ENCODE results near the gene ANXA6. TPM values are rescaled to one million over a fixed set of nuclear protein-coding genes. Genes with fewer than 3 reads are reported as not detected.

The ANXA6 gene
- total and polyA plus RNA-seq, 10 of the 15 experiments (the other 5 are each of a cell fraction or from before 2014, with no cell fraction given), result 44.0 to 571 (median 465) TPM

DNA sequence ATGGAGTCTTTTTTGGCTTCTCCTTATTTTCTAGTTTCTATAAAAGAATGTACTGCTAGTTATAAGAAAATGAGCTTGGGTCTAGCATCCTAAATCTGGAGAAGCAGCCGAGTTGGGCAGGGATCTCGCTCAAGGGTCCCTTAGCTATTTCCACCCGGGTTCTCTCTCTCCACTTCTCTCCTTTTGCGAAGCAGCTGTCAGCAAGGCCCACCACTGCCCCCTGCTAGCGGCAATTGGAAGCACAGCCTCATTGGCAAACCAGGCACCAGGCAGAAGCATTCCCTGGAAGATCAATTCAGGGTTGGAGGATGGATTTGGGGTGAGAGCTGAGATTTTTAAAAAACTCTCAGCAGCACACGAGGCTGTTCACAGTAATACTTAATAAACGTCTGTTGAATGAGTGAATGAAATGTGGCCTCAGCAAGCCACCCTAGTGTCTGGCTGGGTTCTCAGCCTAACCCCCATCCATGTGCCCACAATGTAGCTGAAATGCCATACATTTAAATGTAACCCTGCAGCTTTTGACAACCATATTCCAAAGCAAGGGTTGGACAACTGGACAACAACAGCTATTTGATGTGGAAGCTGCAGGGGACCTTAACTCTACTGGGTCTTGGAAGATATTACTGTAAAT is 42.2 kb downstream of the ANXA6 start (continued):
- TF ChIP-seq, protein P1, sequence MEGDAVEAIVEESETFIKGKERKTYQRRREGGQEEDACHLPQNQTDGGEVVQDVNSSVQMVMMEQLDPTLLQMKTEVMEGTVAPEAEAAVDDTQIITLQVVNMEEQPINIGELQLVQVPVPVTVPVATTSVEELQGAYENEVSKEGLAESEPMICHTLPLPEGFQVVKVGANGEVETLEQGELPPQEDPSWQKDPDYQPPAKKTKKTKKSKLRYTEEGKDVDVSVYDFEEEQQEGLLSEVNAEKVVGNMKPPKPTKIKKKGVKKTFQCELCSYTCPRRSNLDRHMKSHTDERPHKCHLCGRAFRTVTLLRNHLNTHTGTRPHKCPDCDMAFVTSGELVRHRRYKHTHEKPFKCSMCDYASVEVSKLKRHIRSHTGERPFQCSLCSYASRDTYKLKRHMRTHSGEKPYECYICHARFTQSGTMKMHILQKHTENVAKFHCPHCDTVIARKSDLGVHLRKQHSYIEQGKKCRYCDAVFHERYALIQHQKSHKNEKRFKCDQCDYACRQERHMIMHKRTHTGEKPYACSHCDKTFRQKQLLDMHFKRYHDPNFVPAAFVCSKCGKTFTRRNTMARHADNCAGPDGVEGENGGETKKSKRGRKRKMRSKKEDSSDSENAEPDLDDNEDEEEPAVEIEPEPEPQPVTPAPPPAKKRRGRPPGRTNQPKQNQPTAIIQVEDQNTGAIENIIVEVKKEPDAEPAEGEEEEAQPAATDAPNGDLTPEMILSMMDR (IDR thresholded peaks at IDR 0.05 in 2 of 3, conservative IDR thresholded peaks at IDR 0.05 in 1 of 3; ENCODE audit: control insufficient read depth in 2 of 3, extremely low read depth in 1 of 3, insufficient read depth in 1 of 3, low read depth in 3 of 3, low read length in 3 of 3), result peak; percentile 78 to 95 (median 94)
- TF ChIP-seq SMC3 (IDR thresholded peaks at IDR 0.05; ENCODE audit: borderline replicate concordance, low read length) (peak; percentile 91), TARDBP (IDR thresholded peaks at IDR 0.05; ENCODE audit: borderline replicate concordance) (no peak), MTA3 (IDR thresholded peaks at IDR 0.05; ENCODE audit: borderline replicate concordance, low read length) (no peak), BHLHE40 (IDR thresholded peaks at IDR 0.05; ENCODE audit: borderline replicate concordance in 1 of 2, low read depth in 2 of 2, low read length in 1 of 2) (0 out of 4 replicates have a peak, but pooled peaks of 1 of the 2 experiments have one; percentile 24), ZNF622 (IDR thresholded peaks at IDR 0.05) (no peak), IKZF1 (conservative IDR thresholded peaks at IDR 0.05) (peak; percentile 41), YY1 (IDR thresholded peaks at IDR 0.05; ENCODE audit: low read depth, low read length) (peak; percentile 76), RB1 (IDR thresholded peaks at IDR 0.05; ENCODE audit: borderline replicate concordance) (no peak), RAD21 (IDR thresholded peaks at IDR 0.05; ENCODE audit: insufficient read depth, low read depth, low read length) (peak; percentile 92), TCF12 (IDR thresholded peaks at IDR 0.05; ENCODE audit: low read depth, low read length) (peak; percentile 59; the same call in 1 of the 2 replicates), POU2F2 (IDR thresholded peaks at IDR 0.05; ENCODE audit: borderline replicate concordance, low read depth, low read length) (no peak), SMARCA5 (IDR thresholded peaks at IDR 0.05) (peak; percentile 83; the same call in 1 of the 2 replicates), HDGF (IDR thresholded peaks at IDR 0.05) (no peak)
- TF ChIP-seq, protein P2, sequence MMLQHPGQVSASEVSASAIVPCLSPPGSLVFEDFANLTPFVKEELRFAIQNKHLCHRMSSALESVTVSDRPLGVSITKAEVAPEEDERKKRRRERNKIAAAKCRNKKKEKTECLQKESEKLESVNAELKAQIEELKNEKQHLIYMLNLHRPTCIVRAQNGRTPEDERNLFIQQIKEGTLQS (IDR thresholded peaks at IDR 0.05; ENCODE audit: borderline replicate concordance, extremely low read depth, low read depth, low read length), result no peak
- TF ChIP-seq, protein P3, sequence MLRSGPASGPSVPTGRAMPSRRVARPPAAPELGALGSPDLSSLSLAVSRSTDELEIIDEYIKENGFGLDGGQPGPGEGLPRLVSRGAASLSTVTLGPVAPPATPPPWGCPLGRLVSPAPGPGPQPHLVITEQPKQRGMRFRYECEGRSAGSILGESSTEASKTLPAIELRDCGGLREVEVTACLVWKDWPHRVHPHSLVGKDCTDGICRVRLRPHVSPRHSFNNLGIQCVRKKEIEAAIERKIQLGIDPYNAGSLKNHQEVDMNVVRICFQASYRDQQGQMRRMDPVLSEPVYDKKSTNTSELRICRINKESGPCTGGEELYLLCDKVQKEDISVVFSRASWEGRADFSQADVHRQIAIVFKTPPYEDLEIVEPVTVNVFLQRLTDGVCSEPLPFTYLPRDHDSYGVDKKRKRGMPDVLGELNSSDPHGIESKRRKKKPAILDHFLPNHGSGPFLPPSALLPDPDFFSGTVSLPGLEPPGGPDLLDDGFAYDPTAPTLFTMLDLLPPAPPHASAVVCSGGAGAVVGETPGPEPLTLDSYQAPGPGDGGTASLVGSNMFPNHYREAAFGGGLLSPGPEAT (IDR thresholded peaks at IDR 0.05; ENCODE audit: low read depth), result peak; percentile 28; the same call in 1 of the 2 replicates
- TF ChIP-seq, protein P4, sequence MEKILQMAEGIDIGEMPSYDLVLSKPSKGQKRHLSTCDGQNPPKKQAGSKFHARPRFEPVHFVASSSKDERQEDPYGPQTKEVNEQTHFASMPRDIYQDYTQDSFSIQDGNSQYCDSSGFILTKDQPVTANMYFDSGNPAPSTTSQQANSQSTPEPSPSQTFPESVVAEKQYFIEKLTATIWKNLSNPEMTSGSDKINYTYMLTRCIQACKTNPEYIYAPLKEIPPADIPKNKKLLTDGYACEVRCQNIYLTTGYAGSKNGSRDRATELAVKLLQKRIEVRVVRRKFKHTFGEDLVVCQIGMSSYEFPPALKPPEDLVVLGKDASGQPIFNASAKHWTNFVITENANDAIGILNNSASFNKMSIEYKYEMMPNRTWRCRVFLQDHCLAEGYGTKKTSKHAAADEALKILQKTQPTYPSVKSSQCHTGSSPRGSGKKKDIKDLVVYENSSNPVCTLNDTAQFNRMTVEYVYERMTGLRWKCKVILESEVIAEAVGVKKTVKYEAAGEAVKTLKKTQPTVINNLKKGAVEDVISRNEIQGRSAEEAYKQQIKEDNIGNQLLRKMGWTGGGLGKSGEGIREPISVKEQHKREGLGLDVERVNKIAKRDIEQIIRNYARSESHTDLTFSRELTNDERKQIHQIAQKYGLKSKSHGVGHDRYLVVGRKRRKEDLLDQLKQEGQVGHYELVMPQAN (conservative IDR thresholded peaks at IDR 0.05), result no peak
